Neuronal stem cell (in vitro differentiated cells): ENCODE results near the gene MTNR1A.
A peak's percentile ranks its signal among the peaks of the same experiment; 100 is the strongest.

Experiments used
- DNase-seq: peaks from one replicate; pipeline ENCODE4 v3.0.0-alpha.2; 2013; ENCODE audit warnings: low spot score
- H2AFZ ChIP-seq: one replicate; pipeline ENCODE4 v1.6.1; 2013; ENCODE audit warnings: mild to moderate bottlenecking, low read length, inconsistent platforms
- H2AK5ac ChIP-seq: 2 replicates; pipeline ENCODE4 v1.6.1; 2013; ENCODE audit warnings: low read depth, mild to moderate bottlenecking, inconsistent platforms, low read length, moderate library complexity, mixed read lengths
- H2BK120ac ChIP-seq: 2 replicates; pipeline ENCODE4 v1.6.1; 2013; ENCODE audit warnings: low read depth, mild to moderate bottlenecking, inconsistent platforms, low read length, moderate library complexity, mixed read lengths
- H2BK12ac ChIP-seq: one replicate; pipeline ENCODE4 v1.6.1; 2013; ENCODE audit warnings: low read length, inconsistent platforms
- H2BK15ac ChIP-seq: 2 replicates; pipeline ENCODE4 v1.6.1; 2013; ENCODE audit warnings: mild to moderate bottlenecking, low read length, inconsistent platforms, mixed read lengths
- H2BK5ac ChIP-seq: one replicate; pipeline ENCODE4 v1.6.1; 2013; ENCODE audit warnings: inconsistent platforms, mild to moderate bottlenecking, low read length, moderate library complexity
- H3K14ac ChIP-seq: one replicate; pipeline ENCODE4 v1.6.1; 2013; ENCODE audit warnings: low read length, inconsistent platforms
- H3K18ac ChIP-seq: 2 replicates; pipeline ENCODE4 v1.6.1; 2013; ENCODE audit warnings: low read length, inconsistent platforms
- H3K23ac ChIP-seq: 2 replicates; pipeline ENCODE4 v1.6.1; 2013; ENCODE audit warnings: low read depth, mild to moderate bottlenecking, mixed read lengths, low read length, inconsistent platforms; ENCODE audit not compliant: poor library complexity
- H3K27ac ChIP-seq: replicated peaks from 3 replicates; pipeline ENCODE4 v1.5.1; 2013; ENCODE audit warnings: low read length, inconsistent platforms
- H3K27me3 ChIP-seq, 3 experiments: 2 replicates each; pipeline ENCODE4 v1.6.1; 2013; ENCODE audit warnings: low read length in 3 of 3, mild to moderate bottlenecking in 2 of 3, inconsistent platforms in 1 of 3, low read depth in 1 of 3, mixed read lengths in 1 of 3, moderate library complexity in 1 of 3; ENCODE audit not compliant: control insufficient read depth in 3 of 3, insufficient read depth in 3 of 3
- H3K36me3 ChIP-seq, 2 donors: replicated peaks in 1 of 2; 2 replicates each; pipeline ENCODE4 v1.6.1; 2013; ENCODE audit warnings: low read length in 2 of 2; ENCODE audit not compliant: control insufficient read depth in 2 of 2, insufficient read depth in 2 of 2
- H3K4ac ChIP-seq: 2 replicates; pipeline ENCODE4 v1.6.1; 2013; ENCODE audit warnings: inconsistent platforms, mild to moderate bottlenecking, low read length, moderate library complexity
- H3K4me1 ChIP-seq, 2 donors: 1 replicate in 1 of 2; 2 replicates in 1 of 2; pipeline ENCODE4 v1.6.1; 2013; ENCODE audit warnings: low read length in 2 of 2, low read depth in 1 of 2; ENCODE audit not compliant: control insufficient read depth in 2 of 2, insufficient read depth in 1 of 2
- H3K4me2 ChIP-seq: one replicate; pipeline ENCODE4 v1.6.1; 2013; ENCODE audit warnings: mild to moderate bottlenecking, low read length, inconsistent platforms; ENCODE audit not compliant: insufficient read depth, poor library complexity, severe bottlenecking
- H3K4me3 ChIP-seq, 2 donors: 2 replicates each; pipeline ENCODE4 v1.5.1; 2013; ENCODE audit warnings: low read length in 2 of 2, mild to moderate bottlenecking in 2 of 2, inconsistent platforms in 1 of 2, moderate library complexity in 1 of 2
- H3K79me1 ChIP-seq: one replicate; pipeline ENCODE4 v1.6.1; 2013; ENCODE audit warnings: low read depth, mild to moderate bottlenecking, inconsistent platforms, low read length, moderate library complexity
- H3K9ac ChIP-seq: one replicate; pipeline ENCODE4 v1.6.1; 2013; ENCODE audit warnings: mild to moderate bottlenecking, low read depth, low read length, inconsistent platforms; ENCODE audit not compliant: poor library complexity
- H3K9me3 ChIP-seq, 2 donors: replicated peaks in 1 of 2; 2 replicates each; pipeline versions ENCODE3 to v1.6.1; 2013; ENCODE audit warnings: low read length in 2 of 2, mild to moderate bottlenecking in 2 of 2, inconsistent platforms in 1 of 2, low read depth in 1 of 2, mixed read lengths in 1 of 2, moderate library complexity in 1 of 2; ENCODE audit not compliant: control insufficient read depth in 2 of 2, insufficient read depth in 1 of 2
- H4K8ac ChIP-seq: one replicate; pipeline ENCODE4 v1.6.1; 2013; ENCODE audit warnings: low read depth, mild to moderate bottlenecking, inconsistent platforms, low read length, moderate library complexity
- H4K91ac ChIP-seq: one replicate; pipeline ENCODE4 v1.6.1; 2013; ENCODE audit warnings: low read length, low read depth, mild to moderate bottlenecking, inconsistent platforms; ENCODE audit not compliant: poor library complexity
- whole genome bisulfite sequencing, 2 donors: extraction: QIAGEN DNeasy Blood & Tissue Kit; methylation state at CpG; one replicate each; pipeline ENCODE4 v1.1.7; 2013; ENCODE audit warnings: missing lambda C conversion rate in 2 of 2, mixed read lengths in 1 of 2; ENCODE audit not compliant: insufficient read length in 2 of 2, insufficient replicate concordance in 1 of 2; ENCODE audit errors: extremely low coverage in 2 of 2; 5-methylcytosine and 5-hydroxymethylcytosine counted together

MTNR1A gene

DNA sequence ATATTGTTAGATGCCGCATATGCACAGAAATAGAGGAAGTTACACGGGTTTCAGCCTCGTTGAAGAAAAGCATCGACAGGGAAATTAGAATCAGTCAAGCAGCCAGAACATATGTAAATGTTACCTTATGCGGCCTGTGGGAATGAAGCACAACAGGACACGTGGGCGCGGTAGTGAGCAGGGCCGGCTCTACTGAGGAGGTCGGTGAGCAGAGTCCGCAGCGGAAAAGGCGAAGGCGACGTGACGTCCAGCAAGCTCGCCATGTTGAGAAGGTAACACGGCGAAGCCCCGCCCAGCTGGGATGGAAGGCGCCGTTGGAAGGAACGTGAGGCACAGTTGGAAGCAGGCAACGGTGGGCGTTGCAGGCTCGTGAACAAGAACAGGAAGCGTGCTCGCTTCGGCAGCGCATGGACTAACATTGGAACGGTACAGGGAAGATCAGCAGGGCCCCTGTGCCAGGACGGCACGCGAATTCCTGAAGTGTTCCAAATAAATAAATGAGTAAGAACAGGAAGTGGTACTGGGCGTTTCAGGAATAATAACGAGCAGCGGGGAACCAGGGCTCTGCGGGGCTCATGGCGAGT is 54.6 kb downstream of the MTNR1A start:
- Histone ChIP-seq H4K8ac (no peak overlapping the region), H2BK120ac (no peak overlapping the region)
- no CpG with 5 or more reads among the region's 39 CpGs for WGBS, 2 donors

GRCh38 chr4:186499467-186499866 is 55.9 kb downstream of the MTNR1A start:
- no peak overlapping the region for H2AK5ac ChIP-seq
- no peak overlapping the region for H2BK12ac ChIP-seq
- H2BK120ac ChIP-seq, result no peak overlapping the region
- WGBS, 2 donors, result no CpG with 5 or more reads among the region's 4 CpGs
- H3K9me3 ChIP-seq, result peaks cover 0 to 4% of the 10 kb centered on the region in 2 donors
- H3K14ac ChIP-seq, result no peak overlapping the region
- H3K79me1 ChIP-seq, result no peaks in the 10 kb centered on the region
- no peak overlapping the region for H3K18ac ChIP-seq
- no peak overlapping the region for H3K27ac ChIP-seq
- H3K4me1 ChIP-seq, result peaks cover 0 to 1% of the 10 kb centered on the region in 2 donors
- no peak overlapping the region for H2BK5ac ChIP-seq
- H3K4me2 ChIP-seq, result no peak overlapping the region
- no peak overlapping the region for H3K4ac ChIP-seq
- H3K4me3 ChIP-seq, result no peak overlapping the region
- H3K36me3 ChIP-seq, result no peaks in the 10 kb centered on the region
- H2BK15ac ChIP-seq, result no peak overlapping the region
- DNase-seq, result no peak
- H3K27me3 ChIP-seq, result no peaks in the 10 kb centered on the region
- H4K8ac ChIP-seq, result no peak overlapping the region
- no peak overlapping the region for H3K23ac ChIP-seq
- no peak overlapping the region for H2AFZ ChIP-seq
- no peak overlapping the region for H3K9ac ChIP-seq
- no peak overlapping the region for H4K91ac ChIP-seq

More for the DNA sequence above, 54.6 kb downstream of the MTNR1A start:
- H3K79me1 ChIP-seq, result no peaks in the 10 kb centered on the region
- no peak overlapping the region for H3K18ac ChIP-seq
- peak overlapping the region; percentile 4 for H3K23ac ChIP-seq
- no peak for DNase-seq
- no peak overlapping the region for H2AK5ac ChIP-seq
- H2BK15ac ChIP-seq, result no peak overlapping the region
- H3K4me2 ChIP-seq, result no peak overlapping the region
- H2BK12ac ChIP-seq, result no peak overlapping the region
- H3K27me3 ChIP-seq, result no peaks in the 10 kb centered on the region
- H3K9me3 ChIP-seq, result peaks cover 0 to 2% of the 10 kb centered on the region in 2 donors
- no peaks in the 10 kb centered on the region for H3K36me3 ChIP-seq
- H3K4ac ChIP-seq, result no peak overlapping the region
- H2BK5ac ChIP-seq, result no peak overlapping the region
- peaks cover 0 to 1% of the 10 kb centered on the region in 2 donors for H3K4me1 ChIP-seq
- H3K14ac ChIP-seq, result no peak overlapping the region
- H3K9ac ChIP-seq, result no peak overlapping the region
- no peak overlapping the region for H3K27ac ChIP-seq
- H4K91ac ChIP-seq, result no peak overlapping the region
- H2AFZ ChIP-seq, result peak overlapping the region; percentile 49
- peak overlapping the region in 1 of 2 donors; percentile 27 for H3K4me3 ChIP-seq

DNA sequence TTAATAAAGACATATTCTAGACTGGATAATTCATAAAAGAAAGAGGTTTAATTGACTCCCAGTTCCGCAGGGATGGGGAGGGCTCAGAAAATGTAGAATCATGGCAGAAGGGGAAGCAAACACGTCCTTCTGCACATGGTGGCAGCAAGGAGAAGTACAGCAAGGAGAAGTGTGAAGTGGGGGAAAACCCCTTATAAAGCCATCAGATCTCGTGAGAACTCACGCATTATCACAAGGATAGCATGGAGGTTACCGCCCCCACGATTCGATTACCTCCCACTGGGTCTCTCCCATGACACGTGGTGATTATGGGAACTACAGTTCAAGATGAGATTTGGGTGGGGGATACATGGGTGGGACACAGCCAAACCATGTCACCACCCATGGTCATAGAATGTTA is 58.3 kb downstream of the MTNR1A start:
- no peak overlapping the region for H2BK15ac ChIP-seq

GRCh38 chr4:186494496-186494895 is 60.9 kb downstream of the MTNR1A start:
- H4K8ac ChIP-seq, result no peak overlapping the region

More for the DNA sequence above, 58.3 kb downstream of the MTNR1A start:
- H3K36me3 ChIP-seq, result no peaks in the 10 kb centered on the region
- DNase-seq, result no peak
- no peak overlapping the region for H3K4ac ChIP-seq
- H2AK5ac ChIP-seq, result no peak overlapping the region
- no peak overlapping the region for H4K91ac ChIP-seq
- peaks cover 0 to 1% of the 10 kb centered on the region in 2 donors for H3K4me1 ChIP-seq
- no peak overlapping the region for H3K4me3 ChIP-seq
- H3K79me1 ChIP-seq, result no peaks in the 10 kb centered on the region
- H3K4me2 ChIP-seq, result no peak overlapping the region
- no peak overlapping the region for H3K9ac ChIP-seq
- H3K14ac ChIP-seq, result no peak overlapping the region
- H2BK120ac ChIP-seq, result no peak overlapping the region
- no peak overlapping the region for H4K8ac ChIP-seq
- H3K23ac ChIP-seq, result no peak overlapping the region
- no peak overlapping the region for H3K27ac ChIP-seq
- H3K18ac ChIP-seq, result no peak overlapping the region
- H2BK5ac ChIP-seq, result no peak overlapping the region
- no peak overlapping the region for H2BK12ac ChIP-seq
- peaks cover 0 to 4% of the 10 kb centered on the region in 2 donors for H3K9me3 ChIP-seq
- no peaks in the 10 kb centered on the region for H3K27me3 ChIP-seq
- WGBS, 2 donors, result no CpG with 5 or more reads among the region's 8 CpGs
- H2AFZ ChIP-seq, result no peak overlapping the region

More at GRCh38 chr4:186494496-186494895, 60.9 kb downstream of the MTNR1A start:
- Histone ChIP-seq H3K23ac (no peak overlapping the region), H3K14ac (no peak overlapping the region), H2BK120ac (no peak overlapping the region), H2BK12ac (no peak overlapping the region), H2BK15ac (no peak overlapping the region), H3K4me3 (no peak overlapping the region), H2AK5ac (no peak overlapping the region), H3K18ac (no peak overlapping the region), H3K27me3 (no peaks in the 10 kb centered on the region), H2BK5ac (no peak overlapping the region), H3K79me1 (no peaks in the 10 kb centered on the region), H3K27ac (no peak overlapping the region), H3K4ac (no peak overlapping the region), H3K36me3 (no peaks in the 10 kb centered on the region), H3K9ac (no peak overlapping the region), H2AFZ (no peak overlapping the region), H3K4me1 (peaks cover 0 to 1% of the 10 kb centered on the region in 2 donors), H3K9me3 (peaks cover 0 to 3% of the 10 kb centered on the region in 2 donors), H4K91ac (no peak overlapping the region), H3K4me2 (no peak overlapping the region)
- no peak for DNase-seq
- WGBS, 2 donors, result no CpG with 5 or more reads among the region's 1 CpG
